HG02884 (cell line): Measurements from ENCODE around the gene IL1A.
"Not testable (repeated sequence)": the region's sequence is repeated elsewhere in the genome, so short reads cannot be mapped to it uniquely, and the experiment has no call there.

Experiments used
- ATAC-seq: cut with Tn5 transposase; IDR thresholded peaks from one replicate; pipeline ENCODE4 v1.9.1; 2021; ENCODE audit warnings: mild to moderate bottlenecking, moderate library complexity; ENCODE audit not compliant: unreplicated experiment

The IL1A gene, protein sequence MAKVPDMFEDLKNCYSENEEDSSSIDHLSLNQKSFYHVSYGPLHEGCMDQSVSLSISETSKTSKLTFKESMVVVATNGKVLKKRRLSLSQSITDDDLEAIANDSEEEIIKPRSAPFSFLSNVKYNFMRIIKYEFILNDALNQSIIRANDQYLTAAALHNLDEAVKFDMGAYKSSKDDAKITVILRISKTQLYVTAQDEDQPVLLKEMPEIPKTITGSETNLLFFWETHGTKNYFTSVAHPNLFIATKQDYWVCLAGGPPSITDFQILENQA

DNA sequence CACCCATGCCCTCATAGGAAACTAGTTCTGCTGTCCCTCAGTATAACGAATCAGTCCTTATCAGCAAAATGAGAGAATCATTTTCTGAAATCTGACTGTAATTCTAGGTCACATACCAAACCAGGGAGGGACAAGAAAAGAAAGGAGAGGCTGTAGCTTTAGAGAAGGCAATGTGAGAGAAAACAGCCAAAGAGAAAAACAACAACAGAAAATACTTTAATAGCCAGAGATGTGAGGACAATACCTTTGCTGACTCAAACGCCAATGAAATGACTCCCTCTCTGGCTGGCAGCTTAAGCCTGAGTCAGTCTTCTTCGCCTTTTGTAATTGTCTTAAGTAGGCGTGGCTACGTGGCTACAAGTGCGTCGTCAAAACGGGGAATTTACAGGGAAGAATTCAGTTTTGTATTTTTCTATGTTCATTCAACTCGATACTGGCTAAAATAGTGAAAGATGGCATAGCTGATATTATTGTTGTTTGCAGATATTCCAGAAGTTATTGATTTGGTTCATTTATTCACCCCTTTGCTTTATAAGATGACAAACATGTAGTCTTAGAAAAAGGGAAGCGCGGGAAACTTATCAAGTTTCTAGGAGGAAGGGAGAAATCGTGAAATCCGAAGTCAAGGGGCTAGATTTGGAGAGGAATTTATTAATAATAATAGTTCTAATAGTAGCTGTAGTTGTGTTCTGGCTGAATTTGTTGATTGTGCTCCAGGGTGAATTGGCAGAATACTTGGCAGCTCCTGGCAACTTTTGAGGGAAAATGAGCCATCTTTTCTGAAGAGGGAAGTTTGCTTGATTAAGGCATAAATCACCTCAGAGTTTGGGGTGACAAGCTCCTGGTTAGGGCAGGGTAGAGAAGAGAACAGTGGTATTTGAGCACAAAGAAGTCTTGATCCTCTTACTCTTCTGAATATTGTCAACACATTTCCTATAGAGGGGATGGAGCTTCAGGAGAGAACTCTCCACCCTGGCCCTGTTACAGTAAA is at the start of gene IL1A:
Gene IL1A, minus strand, starts transcription at position 295 of the 991 bp plus-strand sequence. CDS start 723 bp downstream, outside the sequence.
- ATAC-seq = no peak

DNA sequence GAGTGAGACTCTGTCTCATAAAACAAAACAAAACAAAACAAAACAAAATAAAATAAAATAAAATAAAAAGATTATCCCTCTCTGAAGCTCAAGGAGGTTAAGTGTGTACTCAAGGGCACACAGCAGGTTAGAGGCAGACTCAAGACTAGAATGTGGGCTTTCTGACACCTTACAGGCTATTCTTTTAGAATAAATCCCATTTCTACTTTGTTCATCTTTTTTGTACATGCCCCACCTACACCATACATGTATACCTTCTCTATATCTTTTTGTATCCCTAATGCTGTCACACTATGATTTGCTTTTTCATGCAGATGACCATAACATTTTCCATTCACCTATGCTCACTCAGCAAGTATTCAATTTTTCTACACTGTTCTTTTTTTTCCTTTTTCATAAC is 49.7 kb upstream of the IL1A start:
- no peak for ATAC-seq

DNA sequence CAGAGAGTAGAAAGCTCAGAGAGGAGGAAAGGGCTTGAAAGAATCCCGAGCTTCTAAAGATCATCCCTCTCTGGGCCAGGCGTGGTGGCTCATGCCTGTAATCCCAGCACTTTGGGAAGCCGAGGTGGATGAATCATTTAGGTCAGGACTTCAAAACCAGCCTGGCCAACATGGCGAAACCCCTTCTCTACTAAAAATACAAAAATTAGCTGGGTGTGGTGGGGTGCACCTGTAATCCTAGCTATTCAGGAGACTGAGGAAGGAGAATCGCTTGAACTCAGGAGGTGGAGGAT is 49.3 kb upstream of the IL1A start:
- ATAC-seq = not testable (repeated sequence)

DNA sequence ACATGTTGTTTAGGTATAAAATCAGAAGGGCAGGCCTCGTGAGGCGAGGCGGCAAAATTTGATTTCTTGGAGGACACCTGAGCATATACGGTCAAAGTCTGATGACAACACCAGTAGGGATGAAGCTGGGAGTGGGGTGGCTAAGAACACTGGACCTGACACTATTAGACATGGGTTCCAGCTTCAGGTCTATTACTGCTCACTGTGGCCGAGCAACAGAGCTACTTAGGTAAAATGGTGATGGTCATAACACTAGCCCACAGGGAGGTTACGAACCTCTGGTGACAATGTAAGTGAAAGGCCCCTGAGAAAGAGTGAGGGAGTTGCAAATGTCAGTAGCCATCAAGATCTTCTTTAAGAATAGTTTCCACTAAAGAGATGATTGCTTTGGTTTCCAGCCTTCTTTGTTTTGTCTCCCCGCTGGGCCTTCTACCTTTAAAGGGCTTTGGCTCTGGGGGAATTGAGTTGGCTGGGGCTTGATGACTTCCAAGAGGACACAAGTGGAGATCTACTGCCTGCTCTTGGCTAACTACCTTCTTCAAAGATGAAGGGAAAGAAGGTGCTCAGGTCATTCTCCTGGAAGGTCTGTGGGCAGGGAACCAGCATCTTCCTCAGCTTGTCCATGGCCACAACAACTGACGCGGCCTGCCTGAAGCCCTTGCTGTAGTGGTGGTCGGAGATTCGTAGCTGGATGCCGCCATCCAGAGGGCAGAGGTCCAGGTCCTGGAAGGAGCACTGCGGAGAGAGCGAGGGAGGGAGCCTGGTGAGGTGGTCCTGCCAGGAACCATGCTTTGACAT is 48.7 kb upstream of the IL1A start:
- no peak for ATAC-seq

DNA sequence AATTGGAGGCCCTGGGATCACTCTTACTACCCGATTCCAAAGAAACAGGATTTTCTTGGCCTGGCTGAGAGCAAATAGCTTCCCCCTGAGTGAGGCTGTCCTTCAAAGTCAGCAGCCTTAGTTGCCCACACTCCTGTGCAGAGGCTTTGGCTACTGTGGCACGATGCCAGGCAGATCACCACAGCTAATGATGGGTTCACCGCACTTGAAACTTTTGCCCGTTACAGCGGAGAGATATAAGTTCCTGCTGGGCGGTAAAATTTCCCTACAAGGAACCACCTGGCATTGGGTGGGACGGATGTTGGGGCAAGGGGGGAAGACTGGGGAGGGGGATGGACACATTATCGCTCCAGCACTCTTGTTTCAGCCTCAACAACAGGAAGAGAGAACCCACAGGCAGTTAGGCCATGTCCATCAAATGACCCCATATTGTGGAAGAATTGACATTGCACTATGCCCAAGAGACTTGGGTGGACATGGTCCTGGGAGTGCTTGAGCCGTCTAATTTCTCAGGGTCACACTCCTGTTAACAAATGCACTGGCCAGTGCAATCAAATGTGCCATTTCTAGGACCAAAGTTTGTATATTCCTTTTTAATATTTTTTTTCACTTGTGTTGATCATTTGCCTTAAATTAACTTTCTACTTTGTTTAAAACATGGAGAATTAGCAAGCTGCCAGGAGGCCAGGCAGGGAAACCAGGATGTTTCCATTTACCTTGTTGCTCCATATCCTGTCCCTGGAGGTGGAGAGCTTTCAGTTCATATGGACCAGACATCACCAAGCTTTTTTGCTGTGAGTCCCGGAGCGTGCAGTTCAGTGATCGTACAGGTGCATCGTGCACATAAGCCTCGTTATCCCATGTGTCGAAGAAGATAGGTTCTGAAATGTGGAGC is 47.9 kb upstream of the IL1A start:
- ATAC-seq = no peak

DNA sequence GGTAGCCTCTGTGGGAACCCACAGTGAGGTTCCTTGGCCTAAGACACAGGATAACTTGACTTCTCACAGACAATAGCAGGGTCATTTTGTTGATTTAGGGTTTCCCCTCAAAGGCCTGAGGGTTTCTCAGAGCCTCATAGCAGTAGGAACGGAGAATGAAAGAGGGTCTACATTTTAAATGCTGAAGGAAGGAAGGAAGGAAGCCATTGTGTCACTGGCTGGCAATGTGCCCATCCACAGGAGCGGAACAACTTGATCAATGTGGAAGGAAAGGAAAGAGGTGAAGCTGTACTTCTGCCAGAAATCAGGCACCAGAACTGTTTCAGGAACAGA is 47.2 kb upstream of the IL1A start:
- no peak for ATAC-seq

DNA sequence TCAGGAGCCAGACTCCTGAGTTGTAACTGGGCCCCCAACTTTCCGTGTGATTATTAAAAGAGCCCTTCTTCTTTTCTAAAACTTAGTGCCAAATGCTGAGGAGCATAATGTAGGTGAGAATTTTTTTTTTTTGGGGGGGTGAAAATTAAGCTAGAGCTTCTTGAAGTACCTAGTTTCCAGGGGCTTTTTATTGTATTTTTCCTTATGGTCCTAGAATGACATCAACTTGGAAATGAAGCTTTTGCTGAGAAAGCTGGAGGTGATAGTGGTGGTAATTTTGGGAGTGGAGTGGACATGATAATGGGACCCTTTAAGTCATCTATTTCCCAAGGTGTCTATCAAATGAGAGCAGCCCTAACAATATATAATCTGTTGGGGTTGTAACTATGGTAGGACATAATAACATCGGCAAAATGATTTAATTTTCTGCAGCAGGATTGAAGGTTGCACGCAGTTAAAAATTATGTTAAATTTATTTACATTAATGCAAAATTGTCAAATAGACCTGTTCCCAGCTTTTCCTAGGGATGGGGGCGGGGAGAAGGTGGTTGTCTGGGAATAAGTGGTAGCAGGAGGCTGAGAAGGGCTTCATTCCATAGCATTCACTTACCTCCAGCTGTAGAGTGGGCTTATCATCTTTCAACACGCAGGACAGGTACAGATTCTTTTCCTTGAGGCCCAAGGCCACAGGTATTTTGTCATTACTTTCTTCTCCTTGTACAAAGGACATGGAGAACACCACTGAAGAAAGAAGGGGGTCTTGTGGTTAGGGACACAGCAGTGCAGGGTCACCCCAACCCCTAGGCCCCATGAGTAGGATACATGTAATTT is 46.6 kb upstream of the IL1A start:
- ATAC-seq = no peak

DNA sequence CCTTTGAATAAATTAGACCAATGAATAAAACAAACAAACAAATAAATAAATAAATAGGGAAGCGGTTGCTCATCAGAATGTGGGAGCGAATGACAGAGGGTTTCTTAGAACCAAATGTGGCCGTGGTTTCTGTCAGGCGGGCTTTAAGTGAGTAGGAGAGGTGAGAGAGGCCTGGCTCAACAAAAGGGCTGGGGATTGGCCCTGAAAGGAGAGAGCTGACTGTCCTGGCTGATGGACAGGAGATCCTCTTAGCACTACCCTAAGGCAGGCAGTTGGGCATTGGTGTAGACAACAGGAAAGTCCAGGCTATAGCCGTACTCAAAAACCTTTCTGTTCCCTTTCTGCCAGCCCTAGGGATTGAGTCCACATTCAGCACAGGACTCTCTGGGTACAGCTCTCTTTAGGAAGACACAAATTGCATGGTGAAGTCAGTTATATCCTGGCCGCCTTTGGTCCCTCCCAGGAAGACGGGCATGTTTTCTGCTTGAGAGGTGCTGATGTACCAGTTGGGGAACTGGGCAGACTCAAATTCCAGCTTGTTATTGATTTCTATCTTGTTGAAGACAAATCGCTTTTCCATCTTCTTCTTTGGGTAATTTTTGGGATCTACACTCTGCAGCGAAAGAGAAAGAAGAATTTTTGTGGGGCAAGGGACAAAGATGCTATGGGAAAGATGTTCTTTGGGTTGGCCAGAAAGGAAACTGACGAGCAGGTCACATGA is 45.8 kb upstream of the IL1A start:
- no peak for ATAC-seq

DNA sequence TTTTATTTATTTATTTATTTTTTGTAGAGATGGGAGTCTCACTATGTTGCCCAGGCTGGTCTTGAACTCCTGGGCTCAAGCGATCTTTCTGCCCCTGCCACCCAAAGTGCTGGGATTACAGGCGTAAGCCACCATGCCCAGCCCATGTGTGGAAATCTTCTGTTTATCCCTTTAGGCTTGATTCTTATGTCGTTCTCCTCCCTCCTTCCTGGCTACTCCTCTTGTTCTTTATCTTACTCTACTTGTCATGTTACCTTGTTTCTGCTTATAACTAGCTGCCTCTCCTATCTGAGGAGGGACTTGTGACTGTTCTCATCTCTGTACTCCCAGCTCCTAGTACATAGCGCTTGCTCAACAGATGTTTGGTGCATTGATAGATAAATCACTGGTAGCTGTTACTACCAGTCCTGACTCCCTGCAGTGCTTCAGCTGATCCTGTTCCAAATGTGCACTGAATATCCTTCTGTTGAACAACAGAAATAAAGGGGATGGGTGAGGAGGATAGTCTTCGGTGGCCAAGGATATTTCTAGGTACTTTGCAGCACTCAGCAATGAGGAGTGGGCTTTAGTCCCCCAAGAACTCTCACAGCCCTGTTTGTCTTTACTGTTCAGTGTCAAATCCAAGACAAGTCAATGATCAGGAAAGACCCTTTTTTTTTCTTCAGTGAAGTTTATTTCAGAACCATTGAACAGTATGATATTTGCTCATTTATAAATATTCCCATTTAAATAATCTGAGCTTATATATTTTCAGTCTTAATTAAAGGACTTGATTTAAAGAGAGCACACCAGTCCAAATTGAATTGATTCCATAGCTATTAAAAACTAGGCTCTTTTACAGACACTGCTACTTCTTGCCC is 45.0 kb upstream of the IL1A start:
- no peak for ATAC-seq

DNA sequence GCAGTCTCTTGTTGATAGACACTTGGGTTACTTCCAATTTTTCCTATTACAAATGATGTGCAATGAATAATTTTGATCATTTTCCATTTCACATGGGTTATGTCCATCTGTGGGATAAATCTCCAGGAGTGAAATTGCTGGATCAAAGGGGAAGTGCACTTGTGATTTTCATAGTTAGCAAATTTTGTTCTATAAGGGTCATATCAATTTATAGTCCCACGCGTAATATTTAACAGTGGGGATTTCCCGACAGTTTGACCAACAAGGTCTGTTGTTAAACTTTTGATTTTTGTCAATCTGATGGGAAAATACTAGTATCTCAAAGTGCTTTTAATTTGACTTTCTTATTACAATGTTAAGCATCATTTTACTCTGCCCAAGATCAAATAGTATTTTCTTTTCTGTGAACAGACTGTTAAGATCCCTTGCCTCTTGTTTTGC is 44.0 kb upstream of the IL1A start:
- ATAC-seq = no peak

DNA sequence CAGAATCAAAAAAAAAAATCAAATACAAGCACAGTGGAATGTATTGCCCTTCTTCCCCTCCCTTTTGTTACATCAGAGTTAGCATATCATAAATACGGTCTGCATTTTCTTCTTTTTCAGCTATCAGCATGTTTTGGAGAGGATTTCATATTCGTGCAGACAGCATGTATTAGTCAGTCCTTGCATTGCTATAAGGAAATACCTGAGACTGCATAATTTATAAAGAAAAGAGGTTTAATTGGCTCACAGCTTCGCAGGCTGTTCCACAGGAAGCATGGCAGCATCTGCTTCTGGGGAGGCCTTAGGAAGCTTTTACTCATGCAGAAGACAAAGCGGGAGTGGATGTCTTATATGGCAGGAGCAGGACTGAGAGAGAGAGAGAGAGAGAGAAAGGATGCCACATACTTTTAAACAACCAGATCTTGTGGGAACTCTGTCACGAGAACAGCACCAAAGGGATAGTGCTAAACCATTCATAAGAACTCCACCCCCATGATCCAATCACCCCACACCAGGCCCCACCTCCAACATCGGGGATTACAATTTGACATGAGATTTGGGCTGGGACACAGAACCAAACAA is 43.4 kb upstream of the IL1A start:
- no peak for ATAC-seq

DNA sequence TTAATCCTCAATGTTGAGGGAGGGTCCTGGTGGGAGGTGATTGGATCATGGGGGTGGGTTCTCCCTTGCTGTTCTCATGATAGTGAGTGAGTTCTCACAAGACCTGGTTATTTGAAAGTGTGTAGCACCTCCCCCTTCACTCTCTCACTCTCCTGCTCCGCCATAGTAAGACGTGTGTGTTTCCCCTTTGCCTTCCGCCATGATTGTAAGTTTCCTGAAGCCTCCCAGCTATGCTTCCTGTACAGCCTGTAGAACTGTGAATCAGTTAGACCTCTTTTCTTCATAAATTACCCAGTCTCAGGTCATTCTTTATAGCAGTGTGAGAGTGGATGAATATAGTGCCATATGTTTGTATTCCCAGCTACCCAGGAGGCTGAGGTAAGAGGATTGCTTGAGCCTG is 42.7 kb upstream of the IL1A start:
- no peak for ATAC-seq

DNA sequence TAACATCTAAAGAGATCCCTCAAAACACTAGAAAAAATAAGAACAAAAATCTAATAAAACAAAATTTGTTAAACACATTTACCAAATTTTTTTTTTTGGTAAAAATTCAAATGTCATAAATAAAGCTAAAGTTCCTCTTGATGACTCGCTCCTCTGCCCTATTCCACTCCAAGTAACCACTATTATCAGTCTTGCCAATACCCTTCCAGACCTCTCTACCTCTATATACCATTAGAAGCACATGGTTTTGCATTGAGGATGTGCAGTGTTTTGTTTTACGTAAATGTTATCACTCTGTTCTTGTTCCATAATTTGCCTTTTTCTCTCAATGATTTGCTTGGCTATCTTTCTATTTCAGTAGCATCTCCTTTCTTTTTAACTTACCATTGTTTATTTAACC is 41.4 kb upstream of the IL1A start:
- ATAC-seq = no peak

DNA sequence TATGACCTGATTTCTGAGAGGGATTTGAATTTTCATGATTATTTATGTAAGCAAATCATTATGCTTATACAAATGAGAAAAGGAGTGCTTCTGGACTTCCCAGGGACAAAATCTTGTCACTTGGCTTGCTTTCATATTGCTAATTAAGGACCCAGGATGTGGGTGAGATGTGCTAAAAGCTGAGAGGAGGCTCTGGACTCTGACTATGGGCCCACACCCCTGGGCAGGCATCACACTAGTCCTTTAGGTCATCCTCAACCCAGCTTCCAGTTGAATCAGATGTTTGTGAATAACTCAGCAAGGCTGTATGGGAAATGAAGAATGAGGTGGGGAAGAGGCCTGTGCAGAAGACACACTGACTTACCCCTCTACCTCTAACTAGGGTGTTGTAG is 40.4 kb upstream of the IL1A start:
- ATAC-seq = no peak

DNA sequence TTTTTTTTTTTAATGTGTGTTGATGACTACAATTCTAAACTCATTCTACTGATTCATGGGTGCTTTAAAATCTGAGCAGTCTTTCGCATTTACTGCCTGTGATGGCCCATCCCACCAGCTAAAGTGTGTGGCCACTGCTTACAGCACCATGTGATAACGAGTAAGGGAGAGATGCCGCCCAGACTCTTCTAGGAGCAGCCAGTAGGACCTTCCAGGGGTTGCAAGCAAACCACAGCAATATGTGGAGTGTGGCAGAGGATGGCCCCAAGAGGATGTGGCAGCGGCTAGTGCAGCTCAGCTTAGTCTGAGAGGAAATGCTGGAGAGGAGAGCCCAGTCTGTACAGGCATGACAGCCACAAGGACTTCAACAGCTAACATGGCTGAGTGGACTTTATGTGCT is 37.4 kb upstream of the IL1A start:
- ATAC-seq = no peak

DNA sequence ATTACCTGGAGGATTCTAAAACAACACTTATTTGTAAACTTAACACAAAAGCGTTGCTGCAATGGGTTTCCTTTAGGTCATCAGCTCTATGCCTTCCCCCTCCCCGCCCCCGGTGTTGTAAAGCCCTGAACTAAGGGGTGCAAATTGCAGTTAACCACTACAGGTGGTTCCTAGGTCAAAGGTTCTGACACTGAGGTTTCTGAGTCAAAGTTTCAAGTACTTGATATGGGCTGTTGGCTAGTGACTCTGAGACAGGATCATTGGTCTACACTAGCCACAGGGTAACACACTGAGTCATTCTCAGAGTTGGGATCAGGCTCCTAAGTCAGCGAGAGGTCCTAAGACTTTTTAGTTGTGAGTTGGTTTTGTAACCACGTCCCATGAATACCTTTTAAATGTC is 36.8 kb upstream of the IL1A start:
- ATAC-seq = peak; percentile 73

DNA sequence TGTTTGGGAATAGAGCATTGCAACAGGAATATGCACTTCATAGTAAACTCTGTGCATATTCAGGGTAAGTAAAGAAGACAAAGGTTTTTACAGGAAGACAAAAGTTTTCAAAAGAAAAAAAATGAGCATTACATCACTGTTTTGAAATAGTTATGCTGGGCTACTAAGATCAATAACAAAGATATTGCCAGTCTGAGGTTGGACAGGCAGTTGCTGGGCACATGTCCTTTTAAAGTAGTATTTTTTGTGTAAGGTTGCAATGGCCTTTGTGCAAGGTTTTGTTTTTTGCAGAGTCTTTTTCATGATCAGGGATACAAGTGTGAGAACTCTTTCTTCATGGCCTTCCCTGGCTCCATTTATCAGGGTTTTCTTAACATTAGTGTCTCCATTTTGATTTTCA is 36.0 kb upstream of the IL1A start:
- no peak for ATAC-seq

DNA sequence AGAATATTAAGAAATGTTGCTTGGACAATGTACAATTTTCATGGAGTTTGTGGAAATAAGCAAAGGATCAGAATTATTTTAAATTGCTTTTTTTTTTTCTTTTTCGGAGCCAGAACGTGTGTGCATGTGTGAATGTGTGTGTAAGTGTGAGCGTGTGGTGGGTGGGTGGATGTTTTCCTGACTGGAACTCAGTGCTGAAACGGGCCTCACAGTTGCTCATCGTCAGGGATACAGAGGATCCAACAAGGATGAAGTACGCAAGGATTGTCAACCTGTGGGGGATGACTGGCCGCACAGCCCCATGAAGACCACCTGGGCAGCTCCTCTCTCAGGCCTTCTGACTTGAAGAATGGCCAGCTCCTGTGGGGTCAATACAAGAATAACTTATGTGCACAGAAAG is 34.8 kb upstream of the IL1A start:
- ATAC-seq = no peak
